HG03342 (cell line): ENCODE measurements around the gene MAPK4.
"Not testable (repeated sequence)": the region's sequence is repeated elsewhere in the genome, so short reads cannot be mapped to it uniquely, and the experiment has no call there.

Source experiments
- ATAC-seq: cut with Tn5 transposase; IDR thresholded peaks from one replicate; pipeline ENCODE4 v1.9.1; 2021; ENCODE audit warnings: mild to moderate bottlenecking, moderate library complexity; ENCODE audit not compliant: unreplicated experiment

Gene MAPK4

DNA sequence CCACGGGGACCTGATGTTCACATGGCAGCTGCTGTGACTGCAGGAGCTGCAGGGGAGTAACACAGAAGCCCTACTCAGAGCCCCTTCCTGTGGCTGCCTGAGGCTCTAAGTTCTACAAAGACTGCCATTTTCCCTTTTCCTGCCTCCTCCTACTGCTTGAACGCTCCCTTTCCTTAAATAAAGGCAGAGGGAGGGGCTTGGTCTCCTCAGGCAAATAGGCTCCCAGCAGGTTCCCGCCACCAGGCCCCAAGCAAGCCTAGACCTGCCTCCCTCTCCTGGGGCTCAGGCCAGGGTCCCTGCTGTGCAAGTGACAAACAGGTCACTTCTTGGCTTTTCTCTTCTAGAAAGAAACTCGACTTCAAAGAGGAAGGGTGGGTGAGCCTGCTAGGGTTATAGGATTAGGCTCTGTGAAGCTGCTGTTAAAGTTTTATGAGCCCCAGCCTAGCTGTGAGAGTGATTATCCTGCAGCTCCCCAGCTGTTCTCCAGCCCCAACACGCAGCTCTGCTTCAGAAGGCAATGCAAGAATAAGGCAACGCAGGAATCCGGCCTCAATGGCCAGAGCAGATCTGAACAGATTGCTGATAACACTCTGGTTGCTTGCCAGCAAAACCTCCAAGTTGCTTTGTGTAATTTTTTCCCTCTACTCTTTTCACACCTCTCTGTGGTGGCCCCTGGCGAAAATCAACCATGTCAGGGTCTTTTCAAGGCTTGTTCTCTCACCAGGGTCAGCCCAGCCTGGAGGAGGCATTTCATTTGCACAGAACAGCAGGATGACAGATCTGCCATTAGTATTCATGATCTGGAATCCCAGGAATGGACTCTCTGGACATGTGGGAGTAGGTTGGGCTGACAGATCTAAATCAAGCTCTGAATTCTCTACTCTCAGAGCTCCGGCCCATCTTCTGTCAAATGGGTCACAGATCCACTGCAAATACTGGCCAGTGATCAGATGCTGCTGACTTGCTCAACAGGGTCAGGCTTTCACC lies 188.6 kb downstream of the MAPK4 start:
- no peak for ATAC-seq

GRCh38 chr18:50749421-50749820 lies 189.5 kb downstream of the MAPK4 start:
- no peak for ATAC-seq

GRCh38 chr18:50749945-50750344 lies 190.1 kb downstream of the MAPK4 start:
- ATAC-seq, result no peak

GRCh38 chr18:50750546-50750945 lies 190.7 kb downstream of the MAPK4 start:
- ATAC-seq, result no peak

DNA sequence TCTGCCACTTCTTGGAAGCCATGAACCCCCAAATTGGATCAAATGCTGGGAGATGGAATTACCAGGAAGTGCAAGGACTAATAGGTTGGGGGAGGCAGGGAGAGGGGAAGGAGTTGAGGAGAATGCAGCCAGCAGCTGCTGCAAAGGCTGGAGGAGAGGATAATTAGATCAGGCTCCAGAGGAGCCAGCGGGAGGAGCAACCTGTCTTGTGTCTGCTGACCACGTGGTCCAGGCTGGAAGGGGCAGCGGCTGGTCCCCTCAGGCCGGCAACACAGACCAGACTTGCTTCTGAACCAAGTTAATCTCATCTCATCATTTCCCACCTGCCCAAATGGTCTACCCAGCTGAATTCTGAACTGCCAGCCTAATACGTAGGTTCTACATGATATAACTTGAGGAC lies 191.6 kb downstream of the MAPK4 start:
- ATAC-seq, result no peak

DNA sequence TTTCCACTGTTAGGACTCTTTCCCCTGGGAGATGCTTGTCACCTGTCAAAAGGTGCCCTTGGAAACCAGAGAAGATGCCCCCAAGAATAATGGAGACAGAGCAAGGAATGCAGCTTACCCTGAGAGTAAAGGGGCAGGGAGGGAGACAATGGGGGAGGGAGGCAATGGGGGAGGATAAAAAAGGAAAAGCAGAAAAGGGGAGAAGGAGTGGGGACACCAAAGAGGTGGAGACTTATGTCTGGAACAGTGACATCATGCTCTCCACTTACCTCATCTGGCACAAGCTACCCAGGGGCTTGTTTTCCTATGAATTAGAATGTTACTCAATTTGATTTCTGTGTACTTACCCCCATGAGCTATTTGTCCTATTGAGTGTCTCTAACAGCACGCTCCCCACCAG lies 192.1 kb downstream of the MAPK4 start:
- ATAC-seq, result no peak

DNA sequence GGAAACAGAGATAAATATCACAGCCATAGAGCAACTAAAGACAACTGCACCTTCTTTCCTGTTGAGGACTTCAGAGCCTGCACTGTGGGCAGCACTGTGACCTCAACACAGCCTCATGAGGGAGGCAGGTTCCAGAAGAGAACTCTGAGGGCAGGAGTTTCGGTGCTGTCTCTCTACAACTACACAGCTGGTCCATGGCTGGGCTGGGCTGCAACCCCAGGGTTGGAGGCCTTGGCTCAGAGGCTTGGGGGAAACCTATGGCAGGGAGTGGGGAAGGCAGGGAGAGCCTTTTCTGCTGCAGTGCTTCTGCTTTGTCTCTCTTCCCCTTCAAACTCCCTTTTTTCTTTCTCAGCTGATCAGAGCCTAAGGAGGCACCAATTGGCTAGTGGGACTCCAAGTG lies 193.4 kb downstream of the MAPK4 start:
- ATAC-seq, result no peak

DNA sequence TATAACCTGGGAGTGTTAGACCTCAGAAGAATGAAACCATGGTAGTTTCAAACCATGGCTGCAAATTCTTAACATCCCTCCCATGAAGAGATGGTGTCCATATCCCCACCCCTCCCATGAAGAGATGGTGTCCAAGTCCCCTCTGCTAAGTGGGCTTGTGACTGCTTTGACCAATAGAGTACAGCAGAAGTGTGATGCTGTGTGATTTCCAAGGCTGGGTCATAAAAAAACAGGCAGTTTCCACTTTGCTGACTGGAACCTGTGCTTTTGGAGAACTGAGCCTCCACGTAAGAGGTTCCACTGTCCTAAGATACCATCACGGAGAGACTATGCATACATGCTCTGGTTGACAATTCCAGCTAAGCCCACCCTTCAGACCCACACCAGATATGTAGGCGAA lies 194.4 kb downstream of the MAPK4 start:
- ATAC-seq, result no peak

- ATAC-seq, result no peak
Measured at GRCh38 chr18:50757358-50757757, 197.5 kb downstream of the MAPK4 start.

- ATAC-seq, result no peak
Measured at GRCh38 chr18:50769463-50769862, 209.6 kb downstream of the MAPK4 start.

DNA sequence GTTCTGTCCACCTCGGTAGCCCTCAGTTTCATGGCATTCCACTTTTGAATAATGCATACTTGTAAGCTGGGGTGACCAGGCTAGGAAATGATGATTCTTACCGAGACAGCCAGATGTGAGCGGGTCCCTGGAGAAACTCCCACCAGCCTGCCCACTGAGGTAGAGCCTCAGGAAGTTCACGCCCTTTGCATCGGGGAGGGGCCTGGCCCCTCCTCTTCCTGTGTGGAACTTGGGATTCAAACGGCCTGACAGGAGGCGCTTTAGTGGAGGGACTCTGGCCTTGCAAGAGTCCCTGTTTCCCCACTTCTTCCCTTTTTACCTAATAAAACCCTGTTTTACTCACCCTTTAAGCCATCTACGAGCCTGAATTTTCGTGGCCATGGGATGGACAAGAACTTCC lies 215.3 kb downstream of the MAPK4 start:
- no peak for ATAC-seq

DNA sequence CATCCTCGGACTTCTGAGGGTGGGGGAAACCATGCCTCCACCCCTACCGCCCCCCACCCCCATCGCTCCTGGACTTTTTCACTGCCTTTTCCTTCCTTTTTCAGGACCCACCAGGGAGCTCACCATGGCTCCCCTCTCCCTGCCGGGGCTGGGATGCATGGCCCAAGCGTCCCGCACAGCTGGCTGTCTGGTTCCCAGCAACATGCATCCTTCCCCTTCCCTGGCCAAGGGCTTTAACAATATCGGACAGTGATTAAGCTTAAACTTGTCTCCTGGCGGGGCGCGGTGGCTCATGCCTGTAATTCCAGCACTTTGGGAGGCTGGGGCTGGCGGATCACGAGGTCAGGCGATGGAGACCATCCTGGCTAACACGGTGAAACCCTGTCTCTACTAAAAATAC lies 215.8 kb downstream of the MAPK4 start:
- no peak for ATAC-seq

DNA sequence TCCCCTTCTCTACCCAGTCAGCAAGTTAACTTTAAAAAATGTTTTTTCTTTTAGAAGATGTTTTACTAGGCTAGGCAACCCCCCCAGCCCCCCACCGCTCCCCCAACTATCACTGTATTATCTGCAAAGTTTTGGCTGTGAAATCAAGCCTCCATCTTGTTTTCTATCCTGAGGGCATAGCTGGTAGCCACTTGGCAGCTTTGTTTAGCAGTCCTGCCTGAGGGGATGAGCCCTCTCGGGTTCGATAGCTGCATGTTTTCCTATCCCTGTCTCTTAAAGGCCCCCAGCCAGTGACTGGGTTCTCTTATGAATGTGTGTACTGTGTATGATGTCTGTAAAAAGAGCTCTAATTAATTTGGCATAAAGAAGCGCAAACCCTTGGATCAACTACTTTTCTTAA lies 216.5 kb downstream of the MAPK4 start:
- ATAC-seq, result no peak

- ATAC-seq, result not testable (repeated sequence)
Measured at GRCh38 chr18:50779021-50779420, 219.1 kb downstream of the MAPK4 start.
